Keratinocyte (primary cell): ENCODE results near the gene MED7. TPM values are rescaled to one million over a fixed set of nuclear protein-coding genes. Genes with fewer than 3 reads are reported as not detected.

Source experiments
- DNase-seq: peaks from one replicate; pipeline ENCODE4 v3.0.0-alpha.2; 2011; ENCODE audit warnings: low read depth, missing footprints, low spot score
- FAIRE-seq: peaks from 2 replicates; lab custom pipeline; 2011; peaks lifted over from hg19 to GRCh38; lab: Jason Lieb, UNC
- H2AFZ ChIP-seq: 2 replicates; pipeline ENCODE4 v1.6.0; 2012; ENCODE audit warnings: low read length, control low read depth, inconsistent platforms; ENCODE audit not compliant: control insufficient read depth
- H3K27ac ChIP-seq: 2 replicates; pipeline ENCODE4 v1.5.1; 2011; ENCODE audit warnings: low read length; ENCODE audit not compliant: control insufficient read depth, insufficient read depth
- H3K27me3 ChIP-seq: 3 replicates; pipeline ENCODE4 v1.6.0; 2011; ENCODE audit warnings: low read length; ENCODE audit not compliant: control insufficient read depth, insufficient read depth; ENCODE audit errors: extremely low read depth
- H3K36me3 ChIP-seq, 2 experiments: 2 replicates in 1 of 2; 3 replicates in 1 of 2; pipeline ENCODE4 v1.5.1; 2011; ENCODE audit warnings: low read length in 2 of 2, mild to moderate bottlenecking in 1 of 2; ENCODE audit not compliant: control insufficient read depth in 2 of 2, insufficient read depth in 2 of 2; ENCODE audit errors: extremely low read depth in 1 of 2
- H3K4me1 ChIP-seq: 3 replicates; pipeline ENCODE4 v1.5.1; 2011; ENCODE audit warnings: low read length; ENCODE audit not compliant: control insufficient read depth, insufficient read depth; ENCODE audit errors: extremely low read depth
- H3K4me2 ChIP-seq: 3 replicates; pipeline ENCODE4 v1.6.0; 2011; ENCODE audit warnings: low read depth, low read length; ENCODE audit not compliant: control insufficient read depth, insufficient read depth; ENCODE audit errors: extremely low read depth
- H3K4me3 ChIP-seq, 3 experiments: fragments of 200-600 bp in 1 of 3; sonication (generic) in 1 of 3; 2 replicates in 2 of 3; 3 replicates in 1 of 3; pipeline ENCODE4 v1.5.1; 2011 to 2016; ENCODE audit warnings: low read length in 3 of 3, mild to moderate bottlenecking in 3 of 3, control low read depth in 2 of 3, inconsistent platforms in 1 of 3, low read depth in 1 of 3, mixed read lengths in 1 of 3, mixed run types in 1 of 3, moderate library complexity in 1 of 3; ENCODE audit not compliant: control insufficient read depth in 2 of 3, insufficient read depth in 2 of 3; ENCODE audit errors: extremely low read depth in 1 of 3
- H3K79me2 ChIP-seq: 2 replicates; pipeline ENCODE4 v1.6.0; 2012; ENCODE audit warnings: low read length; ENCODE audit not compliant: control insufficient read depth, insufficient read depth
- H3K9ac ChIP-seq: 3 replicates; pipeline ENCODE4 v1.6.0; 2011; ENCODE audit warnings: low read length; ENCODE audit not compliant: control insufficient read depth, insufficient read depth; ENCODE audit errors: extremely low read depth
- H3K9me1 ChIP-seq: 3 replicates; pipeline ENCODE4 v1.6.0; 2011; ENCODE audit warnings: low read length; ENCODE audit not compliant: control insufficient read depth, insufficient read depth; ENCODE audit errors: extremely low read depth
- H3K9me3 ChIP-seq: 2 replicates; pipeline ENCODE4 v1.5.1; 2012; ENCODE audit warnings: low read depth, low read length; ENCODE audit not compliant: control insufficient read depth
- H4K20me1 ChIP-seq: 3 replicates; pipeline ENCODE4 v1.6.0; 2011; ENCODE audit warnings: low read length; ENCODE audit not compliant: control insufficient read depth, insufficient read depth; ENCODE audit errors: extremely low read depth
- CTCF ChIP-seq, 3 experiments: IDR thresholded peaks in 1 of 3; conservative IDR thresholded peaks in 1 of 3; optimal IDR thresholded peaks in 1 of 3; 2 replicates in 2 of 3; 3 replicates in 1 of 3; pipeline versions ENCODE3 to v1.5.1; 2011; ENCODE audit warnings: low read length in 3 of 3, mild to moderate bottlenecking in 3 of 3, moderate library complexity in 2 of 3, control low read depth in 1 of 3, inconsistent platforms in 1 of 3; ENCODE audit not compliant: insufficient read depth in 2 of 3; ENCODE audit errors: extremely low read depth in 1 of 3
- EZH2 ChIP-seq: IDR thresholded peaks from one replicate; pipeline ENCODE4 v1.6.1; 2012; ENCODE audit warnings: inconsistent platforms, mild to moderate bottlenecking, low read length, moderate library complexity
- dilution Hi-C: fragments of 300-500 bp; cut with MboI; formaldehyde crosslinking; loops from one replicate; pipeline ENCODE4 v1.7.0; 2020; ENCODE audit warnings: low sequenced_read_pairs; ENCODE audit not compliant: extremely low pct_ligation_motif_present
- polyA plus RNA-seq, 5 experiments: library from polyadenylated mRNA; depleted of rRNA in 3 of 5; stranded (reverse) in 3 of 5; stranded (forward) in 1 of 5; unstranded in 1 of 5; fragments of >200 nt; gene quantifications; 1 replicate in 1 of 5; 2 replicates in 3 of 5; 3 replicates in 1 of 5; pipeline versions ENCODE4 v1.2.1 to v1.2.3, GENCODE V29; 2011 to 2012; ENCODE audit warnings: missing spikeins in 2 of 5, low read depth in 1 of 5, low replicate concordance in 1 of 5

Gene MED7
- polyA plus RNA-seq, 1 donor (not counting 4 experiments of a cell fraction or from before 2014, with no cell fraction given): 17.0 TPM

GRCh38 chr5:157172403-157172802, 29.7 kb upstream of the MED7 start:
- Histone ChIP-seq H2AFZ (no peak overlapping the region), H3K4me3 (no peak overlapping the region), H3K9ac (no peak overlapping the region), H3K9me1 (no peaks in the 10 kb centered on the region), H3K9me3 (no peaks in the 10 kb centered on the region), H3K4me1 (no peaks in the 10 kb centered on the region), H3K27me3 (no peaks in the 10 kb centered on the region), H3K27ac (no peak overlapping the region), H3K36me3 (no peaks in the 10 kb centered on the region), H3K79me2 (no peaks in the 10 kb centered on the region), H3K4me2 (no peak overlapping the region), H4K20me1 (no peaks in the 10 kb centered on the region)
- FAIRE-seq (no peak), DNase-seq (no peak)
- TF ChIP-seq CTCF (optimal IDR thresholded peaks at IDR 0.05 in 1 of 3, IDR thresholded peaks at IDR 0.05 in 1 of 3, conservative IDR thresholded peaks at IDR 0.05 in 1 of 3; ENCODE audit: extremely low read depth in 1 of 3, insufficient read depth in 2 of 3, low read length in 3 of 3) (no peak), EZH2 (no peak)
- dilution Hi-C loops: no loop called here

GRCh38 chr5:157168286-157168685, 25.6 kb upstream of the MED7 start:
- FAIRE-seq (no peak), DNase-seq (no peak)
- Histone ChIP-seq H3K9me3 (no peaks in the 10 kb centered on the region), H4K20me1 (no peaks in the 10 kb centered on the region), H2AFZ (no peak overlapping the region), H3K79me2 (no peaks in the 10 kb centered on the region), H3K27ac (no peak overlapping the region), H3K4me3 (no peak overlapping the region), H3K9me1 (no peaks in the 10 kb centered on the region), H3K4me1 (no peaks in the 10 kb centered on the region), H3K27me3 (no peaks in the 10 kb centered on the region), H3K4me2 (no peak overlapping the region), H3K9ac (no peak overlapping the region), H3K36me3 (no peaks in the 10 kb centered on the region)
- no peak for TF ChIP-seq EZH2
- TF ChIP-seq CTCF (optimal IDR thresholded peaks at IDR 0.05 in 1 of 3, IDR thresholded peaks at IDR 0.05 in 1 of 3, conservative IDR thresholded peaks at IDR 0.05 in 1 of 3; ENCODE audit: extremely low read depth in 1 of 3, insufficient read depth in 2 of 3, low read length in 3 of 3): no peak
- dilution Hi-C loops: no loop called here
